Upper lobe of right lung (tissue), 1 donor: Measurements from ENCODE around the gene NAGPA. TPM values are rescaled to one million over a fixed set of nuclear protein-coding genes. Genes with fewer than 3 reads are reported as not detected.

Source experiments
- ATAC-seq: fragments of 200-7000 bp; cut with Tn5 transposase; one replicate; pipeline ENCODE4 v1.9.1; 2020; ENCODE audit warnings: mild to moderate bottlenecking, moderate library complexity
- DNase-seq: peaks from one replicate; pipeline ENCODE4 v3.0.0-alpha.2; 2020
- H3K27ac ChIP-seq: fragments of 200-600 bp; one replicate; pipeline ENCODE4 v1.8.0; 2022
- H3K27me3 ChIP-seq: fragments of 200-600 bp; one replicate; pipeline ENCODE4 v1.8.0; 2022; ENCODE audit warnings: mild to moderate bottlenecking
- H3K36me3 ChIP-seq: fragments of 200-600 bp; one replicate; pipeline ENCODE4 v1.8.0; 2022
- H3K4me1 ChIP-seq: fragments of 200-600 bp; one replicate; pipeline ENCODE4 v1.8.0; 2022
- H3K4me3 ChIP-seq: fragments of 200-600 bp; one replicate; pipeline ENCODE4 v1.8.0; 2022; ENCODE audit warnings: mild to moderate bottlenecking
- H3K9me3 ChIP-seq: fragments of 200-600 bp; one replicate; pipeline ENCODE4 v1.8.0; 2022
- intact Hi-C: fragments of 100-400 bp; cut with DNase I; formaldehyde crosslinking; loops from one replicate; pipeline ENCODE4 v1.11.0; 2022
- total RNA-seq: library from RNA; stranded (reverse); fragmentation: NEBNext Ultra II Directional; extraction: Animal tissue kit (Norgen Biotek cat#: 25700); gene quantifications from one replicate; pipeline ENCODE4 v1.2.1, GENCODE V29; 2021
- TF ChIP-seq, protein P1 (sequence below): fragments of 200-600 bp; IDR thresholded peaks from one replicate; pipeline ENCODE4 v1.8.0; 2022; ENCODE audit warnings: antibody characterized with exemption
- donor health status: DM: no; HTN: yes; CAD: no; lungs with severe emphysema.

Gene NAGPA
- total RNA-seq, 1 donor from 2014 or later: 16.7 TPM

DNA sequence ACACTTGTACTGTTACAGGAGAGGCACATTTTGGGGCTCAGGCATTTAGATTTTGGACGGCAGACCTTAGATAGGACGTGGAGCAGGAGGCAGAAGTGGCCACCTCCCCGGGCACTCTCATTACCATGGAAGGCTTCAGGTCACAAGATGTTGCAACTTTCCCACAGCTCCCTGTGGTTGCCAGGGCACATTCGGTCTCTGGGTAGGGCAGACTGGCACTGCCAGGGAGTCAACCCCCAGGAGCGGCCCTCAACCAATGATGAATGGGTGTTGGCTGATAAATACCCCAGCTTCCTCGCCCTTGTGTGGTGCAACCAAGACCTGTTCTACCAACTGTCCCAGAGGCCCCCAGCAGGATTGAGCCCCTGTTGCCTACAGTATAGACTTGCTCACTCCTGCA is 11.2 kb downstream of the NAGPA start:
- H3K4me3 ChIP-seq: no peak overlapping the region
- intact Hi-C loops: no loop called here
- no peaks in the 10 kb centered on the region for H3K27me3 ChIP-seq
- DNase-seq (no peak), ATAC-seq (no peak)
- H3K4me1 ChIP-seq: no peaks in the 10 kb centered on the region
- no peaks in the 10 kb centered on the region for H3K36me3 ChIP-seq
- TF ChIP-seq, protein P1, sequence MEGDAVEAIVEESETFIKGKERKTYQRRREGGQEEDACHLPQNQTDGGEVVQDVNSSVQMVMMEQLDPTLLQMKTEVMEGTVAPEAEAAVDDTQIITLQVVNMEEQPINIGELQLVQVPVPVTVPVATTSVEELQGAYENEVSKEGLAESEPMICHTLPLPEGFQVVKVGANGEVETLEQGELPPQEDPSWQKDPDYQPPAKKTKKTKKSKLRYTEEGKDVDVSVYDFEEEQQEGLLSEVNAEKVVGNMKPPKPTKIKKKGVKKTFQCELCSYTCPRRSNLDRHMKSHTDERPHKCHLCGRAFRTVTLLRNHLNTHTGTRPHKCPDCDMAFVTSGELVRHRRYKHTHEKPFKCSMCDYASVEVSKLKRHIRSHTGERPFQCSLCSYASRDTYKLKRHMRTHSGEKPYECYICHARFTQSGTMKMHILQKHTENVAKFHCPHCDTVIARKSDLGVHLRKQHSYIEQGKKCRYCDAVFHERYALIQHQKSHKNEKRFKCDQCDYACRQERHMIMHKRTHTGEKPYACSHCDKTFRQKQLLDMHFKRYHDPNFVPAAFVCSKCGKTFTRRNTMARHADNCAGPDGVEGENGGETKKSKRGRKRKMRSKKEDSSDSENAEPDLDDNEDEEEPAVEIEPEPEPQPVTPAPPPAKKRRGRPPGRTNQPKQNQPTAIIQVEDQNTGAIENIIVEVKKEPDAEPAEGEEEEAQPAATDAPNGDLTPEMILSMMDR: no peak
- no peaks in the 10 kb centered on the region for H3K9me3 ChIP-seq
- H3K27ac ChIP-seq: no peak overlapping the region

DNA sequence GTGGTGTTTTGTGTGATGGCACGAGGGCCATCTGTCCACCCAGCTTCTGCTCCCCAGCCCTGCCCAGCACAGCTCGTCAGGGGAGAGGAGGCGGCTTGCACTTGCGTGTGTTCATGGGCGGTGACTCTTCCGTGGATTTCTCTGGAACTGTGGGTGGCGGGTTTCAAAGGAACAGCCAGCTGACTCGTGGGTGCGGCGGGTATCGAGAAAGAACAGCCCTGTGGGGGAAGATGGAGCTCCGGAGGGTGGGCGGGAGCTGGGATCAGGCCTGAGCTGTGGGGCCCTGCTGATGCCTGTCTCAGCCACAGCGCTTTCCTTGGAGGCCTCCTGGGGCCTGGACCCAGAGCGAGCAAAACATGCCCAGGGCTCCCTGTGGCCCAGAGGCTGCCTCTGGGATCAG is 13.2 kb downstream of the NAGPA start:
- DNase-seq (no peak), ATAC-seq (no peak)
- TF ChIP-seq, protein P1: no peak
- Histone ChIP-seq H3K4me1 (no peaks in the 10 kb centered on the region), H3K36me3 (no peaks in the 10 kb centered on the region), H3K4me3 (no peak overlapping the region), H3K27me3 (no peaks in the 10 kb centered on the region), H3K9me3 (no peaks in the 10 kb centered on the region), H3K27ac (no peak overlapping the region)
- intact Hi-C loops: no loop called here

DNA sequence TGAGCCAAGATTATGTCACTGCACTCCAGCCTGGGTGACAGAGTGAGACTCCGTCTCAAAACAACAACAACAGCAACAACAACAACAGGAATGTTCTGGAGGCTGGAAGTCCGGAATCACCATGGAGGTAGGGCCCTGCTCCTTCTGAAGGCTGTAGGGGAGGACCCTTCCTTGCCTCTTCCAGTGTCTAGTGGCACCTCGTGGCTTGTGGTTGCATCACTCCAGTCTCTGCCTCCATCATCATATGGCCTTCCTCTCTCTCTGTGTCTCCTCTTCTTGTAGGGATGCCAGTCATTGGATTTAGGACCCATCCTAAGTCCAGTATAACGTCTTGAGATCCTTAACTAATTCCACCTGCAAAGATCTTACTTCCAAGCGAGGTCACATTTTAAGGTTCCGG is 14.0 kb downstream of the NAGPA start:
- TF ChIP-seq, protein P1: no peak
- H3K27me3 ChIP-seq: no peaks in the 10 kb centered on the region
- H3K9me3 ChIP-seq: no peaks in the 10 kb centered on the region
- no peak overlapping the region for H3K27ac ChIP-seq
- no peaks in the 10 kb centered on the region for H3K36me3 ChIP-seq
- no peaks in the 10 kb centered on the region for H3K4me1 ChIP-seq
- ATAC-seq (no peak), DNase-seq (no peak)
- H3K4me3 ChIP-seq: no peak overlapping the region
- intact Hi-C loops: no loop called here

DNA sequence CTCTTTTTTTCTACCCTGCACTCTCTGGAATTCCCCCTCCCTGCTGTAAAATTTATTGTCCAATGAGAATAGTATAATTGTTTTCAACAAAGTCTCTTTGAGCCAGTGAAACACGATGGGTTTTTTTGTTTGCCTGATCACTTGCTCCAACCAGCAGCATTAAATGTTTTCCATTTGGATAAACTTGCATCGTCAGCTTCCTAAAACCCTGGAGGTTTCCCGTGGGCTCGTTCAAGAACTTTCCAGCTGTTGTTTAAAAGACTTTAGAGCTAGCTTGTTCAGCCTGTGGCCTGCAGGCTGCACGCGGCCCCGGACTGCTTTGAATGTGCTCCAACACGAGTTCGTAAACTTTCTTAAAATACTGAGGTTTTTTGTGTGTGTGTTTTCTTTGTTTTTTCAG is 14.9 kb downstream of the NAGPA start:
- Histone ChIP-seq H3K27me3 (no peaks in the 10 kb centered on the region), H3K36me3 (no peaks in the 10 kb centered on the region), H3K27ac (no peak overlapping the region), H3K9me3 (no peaks in the 10 kb centered on the region), H3K4me3 (no peak overlapping the region), H3K4me1 (no peaks in the 10 kb centered on the region)
- TF ChIP-seq, protein P1: no peak
- intact Hi-C loops: no loop called here
- DNase-seq: no peak
- no peak for ATAC-seq

DNA sequence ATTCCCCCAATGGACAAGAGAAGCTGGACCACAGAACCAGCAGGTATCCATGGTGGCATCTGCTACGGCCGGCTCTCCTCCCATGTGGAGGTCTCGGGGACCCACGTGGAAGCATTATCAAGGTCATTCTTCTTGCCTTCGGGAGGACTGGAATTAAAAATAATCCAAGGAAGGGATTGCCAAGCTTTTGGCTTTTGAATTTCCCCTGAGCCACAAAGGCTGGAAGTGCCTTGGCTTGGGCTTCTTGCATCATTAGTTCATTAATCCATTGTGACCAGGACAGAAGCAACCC is 16.1 kb downstream of the NAGPA start:
- Histone ChIP-seq H3K4me3 (no peak overlapping the region), H3K9me3 (no peaks in the 10 kb centered on the region), H3K4me1 (no peaks in the 10 kb centered on the region), H3K27me3 (no peaks in the 10 kb centered on the region), H3K27ac (no peak overlapping the region), H3K36me3 (no peaks in the 10 kb centered on the region)
- ATAC-seq (no peak), DNase-seq (no peak)
- intact Hi-C loops: no loop called here
- TF ChIP-seq, protein P1: no peak

DNA sequence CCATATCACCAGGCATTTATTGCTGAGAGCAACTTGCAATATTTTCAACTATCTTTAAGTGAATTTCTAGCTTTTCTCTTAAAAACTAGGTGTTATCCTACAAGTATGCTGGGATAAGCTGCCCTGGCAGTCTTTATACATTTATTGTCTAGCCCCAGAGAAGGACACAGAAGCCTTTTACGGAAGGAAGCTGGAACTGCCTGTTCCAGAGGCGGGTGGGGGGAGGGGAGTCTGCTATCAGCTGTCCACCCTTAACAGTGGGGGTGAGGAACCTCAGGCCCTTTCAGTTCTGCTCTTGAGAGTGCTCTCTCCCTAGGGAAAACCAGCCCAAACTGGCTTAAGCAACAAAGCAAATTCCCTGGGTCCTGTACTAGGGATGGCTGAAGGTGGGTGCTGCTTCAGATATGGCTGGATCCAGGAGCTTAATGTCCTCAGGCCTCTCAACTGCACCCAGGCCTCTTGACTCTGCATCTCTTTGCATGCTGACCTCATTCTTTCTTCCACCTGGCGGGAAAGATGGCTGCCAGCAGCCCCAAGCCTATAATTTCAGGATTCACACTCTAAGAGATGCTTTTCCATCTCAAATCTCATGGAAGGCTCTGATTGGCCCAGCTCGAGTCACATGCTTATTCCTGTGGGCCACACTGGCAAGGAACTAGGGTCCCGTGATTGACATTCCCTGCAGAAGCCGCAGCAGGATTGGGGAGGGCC is 16.6 kb downstream of the NAGPA start:
- Histone ChIP-seq H3K27ac (no peak overlapping the region), H3K4me3 (no peak overlapping the region), H3K4me1 (no peaks in the 10 kb centered on the region), H3K36me3 (no peaks in the 10 kb centered on the region), H3K9me3 (no peaks in the 10 kb centered on the region), H3K27me3 (no peaks in the 10 kb centered on the region)
- intact Hi-C loops: no loop called here
- no peak for ATAC-seq
- no peak for DNase-seq
- TF ChIP-seq, protein P1: no peak
